HUES64 (cell line): ENCODE results near the gene FRAT1.

Experiments used
- H3K27ac ChIP-seq: 2 replicates; pipeline ENCODE4 v1.7.0; 2013; ENCODE audit warnings: low read depth, low read length, inconsistent platforms
- H3K27me3 ChIP-seq: 2 replicates; pipeline ENCODE4 v1.6.1; 2013; ENCODE audit warnings: mild to moderate bottlenecking, low read length; ENCODE audit not compliant: insufficient read depth
- H3K36me3 ChIP-seq: 2 replicates; pipeline ENCODE4 v1.6.1; 2013; ENCODE audit warnings: mild to moderate bottlenecking, low read length; ENCODE audit not compliant: insufficient read depth
- H3K4me1 ChIP-seq: 2 replicates; pipeline ENCODE4 v1.6.1; 2013; ENCODE audit warnings: mild to moderate bottlenecking, low read length, moderate library complexity; ENCODE audit not compliant: insufficient read depth
- H3K4me3 ChIP-seq: 2 replicates; pipeline ENCODE4 v1.5.1; 2013; ENCODE audit warnings: mild to moderate bottlenecking, low read length, moderate library complexity
- H3K9ac ChIP-seq: 2 replicates; pipeline ENCODE4 v1.6.1; 2013; ENCODE audit warnings: mild to moderate bottlenecking, low read depth, low read length
- H3K9me3 ChIP-seq: 2 replicates; pipeline ENCODE4 v1.6.1; 2013; ENCODE audit warnings: low read depth, low read length; ENCODE audit not compliant: insufficient read depth
- WGBS: fragments of 150-250, 120-280 bp; methylation state at CpG from one replicate; pipeline ENCODE4 v1.1.7; 2013; ENCODE audit warnings: missing lambda C conversion rate; 5-methylcytosine and 5-hydroxymethylcytosine counted together

FRAT1 gene

DNA sequence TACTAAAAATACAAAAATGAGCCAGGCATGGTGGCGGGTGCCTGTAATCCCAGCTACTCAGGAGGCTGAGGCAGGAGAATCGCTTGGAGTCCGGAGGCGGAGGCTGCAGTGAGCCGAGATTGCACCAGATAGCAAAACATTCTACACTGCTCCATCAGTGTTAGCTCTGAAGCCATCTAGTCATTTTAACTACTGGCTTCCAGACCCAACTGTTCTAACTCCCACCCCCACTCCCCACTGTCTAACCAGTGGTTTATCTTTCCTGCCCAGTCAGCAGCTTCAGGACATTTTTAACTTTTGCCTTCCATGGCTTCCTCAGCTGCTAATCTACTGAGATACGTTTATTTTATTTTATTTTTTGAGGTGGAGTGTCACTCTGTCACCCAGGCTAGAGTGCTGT lies 6.2 kb upstream of the FRAT1 start:
- H3K9me3 ChIP-seq = no peaks in the 10 kb centered on the region
- 88% methylated on average over 6 of the region's 6 CpGs for WGBS
- H3K27ac ChIP-seq = no peak overlapping the region
- no peak overlapping the region for H3K4me3 ChIP-seq
- no peak overlapping the region for H3K9ac ChIP-seq
- H3K27me3 ChIP-seq = peaks cover 5% of the 10 kb centered on the region
- no peaks in the 10 kb centered on the region for H3K36me3 ChIP-seq
- no peaks in the 10 kb centered on the region for H3K4me1 ChIP-seq

DNA sequence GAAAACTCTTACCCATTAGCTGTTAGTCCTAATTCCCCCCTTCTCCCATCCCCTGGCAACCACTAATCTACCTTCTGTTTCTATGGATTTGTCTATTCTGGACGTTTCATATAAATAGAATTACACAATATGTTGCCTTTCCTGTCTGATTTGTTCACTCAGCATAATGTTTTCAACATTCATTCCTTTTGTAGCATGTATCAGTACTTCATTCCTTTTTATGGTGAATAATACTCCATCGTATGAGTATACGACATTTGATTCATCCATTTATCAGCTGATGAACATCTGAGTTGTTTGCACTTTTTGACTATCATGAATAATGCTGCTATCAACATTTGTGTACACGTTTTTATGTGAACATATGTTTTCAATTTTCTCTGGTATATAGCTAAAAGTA lies 4.4 kb upstream of the FRAT1 start:
- Histone ChIP-seq H3K9me3 (no peaks in the 10 kb centered on the region), H3K4me1 (no peaks in the 10 kb centered on the region), H3K27me3 (peaks cover 8% of the 10 kb centered on the region), H3K36me3 (no peaks in the 10 kb centered on the region), H3K27ac (no peak overlapping the region), H3K4me3 (no peak overlapping the region), H3K9ac (no peak overlapping the region)
- 96% methylated on average over 3 of the region's 4 CpGs for WGBS

DNA sequence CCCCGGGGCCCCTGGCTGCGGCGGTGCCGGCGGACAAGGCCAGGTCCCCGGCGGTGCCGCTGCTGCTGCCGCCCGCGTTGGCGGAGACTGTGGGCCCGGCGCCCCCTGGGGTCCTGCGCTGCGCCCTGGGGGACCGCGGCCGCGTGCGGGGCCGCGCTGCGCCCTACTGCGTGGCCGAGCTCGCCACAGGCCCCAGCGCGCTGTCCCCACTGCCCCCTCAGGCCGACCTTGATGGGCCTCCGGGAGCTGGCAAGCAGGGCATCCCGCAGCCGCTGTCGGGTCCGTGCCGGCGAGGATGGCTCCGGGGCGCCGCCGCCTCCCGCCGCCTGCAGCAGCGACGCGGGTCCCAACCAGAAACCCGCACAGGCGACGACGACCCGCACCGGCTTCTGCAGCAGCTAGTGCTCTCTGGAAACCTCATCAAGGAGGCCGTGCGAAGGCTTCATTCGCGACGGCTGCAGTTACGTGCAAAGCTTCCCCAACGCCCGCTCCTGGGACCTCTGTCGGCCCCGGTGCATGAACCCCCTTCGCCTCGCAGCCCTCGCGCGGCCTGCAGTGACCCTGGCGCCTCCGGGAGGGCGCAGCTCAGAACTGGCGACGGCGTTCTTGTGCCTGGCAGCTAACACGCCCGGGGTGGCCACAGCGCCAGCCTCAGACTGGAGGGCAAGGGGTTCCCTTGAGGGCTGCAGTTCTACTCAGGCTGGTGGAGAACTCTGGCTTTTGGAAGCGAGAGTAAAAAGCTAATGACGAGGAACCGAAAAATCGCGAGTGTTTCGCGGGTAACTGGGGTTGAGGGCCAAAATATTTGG lies 804 bp downstream of the FRAT1 start:
- no peaks in the 10 kb centered on the region for H3K9me3 ChIP-seq
- no peak overlapping the region for H3K27ac ChIP-seq
- under 1% methylated on average over 83 of the region's 83 CpGs for WGBS
- H3K9ac ChIP-seq = peak overlapping the region; percentile 99
- H3K4me1 ChIP-seq = peaks cover 17% of the 10 kb centered on the region
- H3K27me3 ChIP-seq = peaks cover 37% of the 10 kb centered on the region
- H3K36me3 ChIP-seq = no peaks in the 10 kb centered on the region
- peak overlapping the region; percentile 68 for H3K4me3 ChIP-seq

DNA sequence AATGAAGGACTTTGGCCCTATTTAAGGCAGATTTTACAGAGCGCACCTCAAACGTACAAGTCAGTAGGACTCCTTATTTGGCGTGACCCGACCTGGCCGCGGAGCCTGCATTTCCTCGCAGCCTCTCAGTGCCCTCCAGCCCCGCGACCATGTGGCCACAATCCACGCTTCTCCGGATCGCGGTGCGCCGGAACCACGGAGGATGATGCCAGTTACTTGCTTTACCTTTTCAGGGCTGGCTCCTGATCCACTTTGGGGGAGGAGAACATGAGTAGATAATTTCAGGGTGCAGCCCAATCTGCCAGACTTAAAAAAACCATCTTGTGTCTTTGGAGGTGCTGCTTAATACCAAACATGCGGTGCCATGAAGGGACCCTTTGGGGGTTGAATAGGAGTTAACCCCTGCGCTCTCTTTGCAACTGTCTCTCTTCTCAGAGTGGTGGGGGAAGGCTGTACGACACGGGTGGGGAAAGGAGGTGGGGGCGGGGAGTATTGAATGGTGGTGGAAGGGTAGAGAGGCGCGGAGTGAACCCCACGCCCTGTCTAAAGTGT lies 1.5 kb downstream of the FRAT1 start:
- Histone ChIP-seq H3K9me3 (no peaks in the 10 kb centered on the region), H3K36me3 (no peaks in the 10 kb centered on the region), H3K9ac (peak overlapping the region; percentile 99), H3K4me1 (peaks cover 17% of the 10 kb centered on the region), H3K27ac (no peak overlapping the region), H3K4me3 (peak overlapping the region; percentile 68), H3K27me3 (peaks cover 37% of the 10 kb centered on the region)
- 24% methylated on average over 24 of the region's 24 CpGs for WGBS

DNA sequence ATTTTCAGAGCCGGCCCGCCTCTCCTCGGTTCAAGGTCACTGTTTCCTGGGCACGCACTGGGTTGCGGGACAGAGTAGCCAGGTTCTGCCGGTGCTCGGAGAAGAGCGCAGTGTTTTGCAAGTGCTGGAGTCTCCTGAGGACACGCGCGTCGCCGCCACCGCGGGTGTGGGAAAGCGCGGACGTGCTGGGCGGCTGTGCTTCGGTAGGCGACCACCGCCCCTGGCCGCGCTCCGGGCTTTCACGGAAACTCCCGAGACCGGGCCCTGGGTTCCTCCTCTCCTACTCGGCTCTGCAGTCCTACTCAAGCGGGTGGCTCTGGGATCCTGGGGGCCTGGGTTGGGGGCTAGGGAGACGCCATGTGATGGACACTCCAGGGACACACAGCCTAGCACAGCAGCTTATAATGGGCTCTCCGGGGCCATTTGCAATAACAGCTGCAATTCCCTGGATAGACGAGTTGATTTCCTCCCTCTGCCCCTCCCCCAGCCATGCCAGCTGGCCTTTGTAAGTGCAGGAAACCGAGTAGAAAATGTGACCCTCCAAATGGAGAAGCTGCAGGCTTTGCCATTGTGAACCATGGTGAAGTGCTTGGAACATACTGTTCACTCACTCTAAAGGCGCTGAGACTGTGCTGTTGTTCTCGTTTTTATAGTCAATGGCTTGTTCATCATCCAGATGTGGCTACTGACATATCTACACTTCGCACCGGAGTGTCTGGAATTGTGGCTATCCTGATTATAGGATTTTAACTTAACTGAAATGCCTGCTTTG lies 2.1 kb downstream of the FRAT1 start:
- H3K27me3 ChIP-seq = peaks cover 37% of the 10 kb centered on the region
- H3K36me3 ChIP-seq = no peaks in the 10 kb centered on the region
- peaks cover 22% of the 10 kb centered on the region for H3K4me1 ChIP-seq
- WGBS = 46% methylated on average over 38 of the region's 38 CpGs
- no peaks in the 10 kb centered on the region for H3K9me3 ChIP-seq
- peak overlapping the region; percentile 68 for H3K4me3 ChIP-seq
- H3K9ac ChIP-seq = peak overlapping the region; percentile 45
- H3K27ac ChIP-seq = no peak overlapping the region

DNA sequence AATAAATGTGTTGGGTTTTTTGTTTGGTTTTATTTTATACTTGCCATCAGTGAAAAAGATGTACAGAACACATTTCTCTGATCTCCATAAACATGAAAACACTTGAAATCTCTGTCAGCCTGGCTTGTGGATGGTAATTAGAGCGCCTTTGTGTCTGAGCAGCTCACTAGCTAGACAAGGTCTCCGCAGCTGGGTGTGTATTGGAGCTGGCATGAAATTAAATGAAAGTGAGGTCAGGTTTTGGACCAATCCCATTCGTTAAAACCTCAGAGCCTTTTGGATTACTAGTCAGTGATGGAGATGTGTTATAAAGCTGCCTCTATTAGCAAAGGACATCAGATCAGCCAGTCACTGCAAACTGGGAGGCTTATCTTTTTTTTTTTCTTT lies 2.7 kb downstream of the FRAT1 start:
- Histone ChIP-seq H3K9me3 (no peaks in the 10 kb centered on the region), H3K4me3 (peak overlapping the region; percentile 68), H3K9ac (peak overlapping the region; percentile 45), H3K36me3 (no peaks in the 10 kb centered on the region), H3K4me1 (peaks cover 22% of the 10 kb centered on the region), H3K27me3 (peaks cover 37% of the 10 kb centered on the region), H3K27ac (no peak overlapping the region)
- 54% methylated on average over 3 of the region's 3 CpGs for WGBS

DNA sequence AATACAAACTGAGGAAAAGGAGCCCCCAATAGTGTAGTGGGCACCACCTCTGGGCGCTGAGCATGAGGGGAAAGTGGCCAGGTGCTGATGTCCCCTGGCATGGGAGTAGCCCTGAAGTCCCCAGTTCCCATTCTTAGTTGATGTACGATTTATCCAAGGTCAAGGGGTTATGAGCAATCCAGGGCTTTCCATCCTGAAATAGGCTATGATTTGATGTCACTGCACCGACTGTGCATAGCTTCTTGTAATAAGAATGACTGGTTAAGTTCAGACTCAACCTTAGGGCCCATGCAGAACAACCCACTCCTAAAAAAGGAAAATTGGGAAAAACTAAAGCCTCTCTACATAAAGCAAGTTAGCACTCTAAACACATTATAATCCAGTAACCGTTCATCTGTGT lies 4.4 kb downstream of the FRAT1 start:
- Histone ChIP-seq H3K36me3 (peaks cover 1% of the 10 kb centered on the region), H3K4me1 (peaks cover 22% of the 10 kb centered on the region), H3K9ac (no peak overlapping the region), H3K27ac (no peak overlapping the region), H3K27me3 (peaks cover 30% of the 10 kb centered on the region), H3K9me3 (no peaks in the 10 kb centered on the region), H3K4me3 (no peak overlapping the region)
- 95% methylated on average over 4 of the region's 4 CpGs for WGBS

DNA sequence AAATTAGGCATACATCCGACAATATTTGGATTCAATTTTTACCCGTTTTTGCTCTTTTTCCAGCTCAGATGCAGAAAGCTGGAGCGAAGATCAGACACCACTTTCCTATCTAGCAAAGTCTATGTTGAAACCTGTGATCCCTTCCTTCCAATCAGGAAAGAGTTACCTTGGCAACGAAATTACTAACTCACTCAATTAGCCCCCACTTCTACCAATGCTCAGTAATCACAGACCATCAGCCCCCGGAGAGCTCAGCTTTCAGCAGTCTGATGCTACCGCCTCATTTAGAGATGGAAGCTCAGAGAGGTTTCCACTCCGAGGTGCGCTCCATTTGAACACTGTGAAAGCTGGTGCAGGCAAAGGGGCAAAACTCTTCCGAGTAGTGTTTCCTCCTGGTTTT lies 6.7 kb downstream of the FRAT1 start:
- H3K9me3 ChIP-seq = no peaks in the 10 kb centered on the region
- WGBS = 86% methylated on average over 9 of the region's 9 CpGs
- no peak overlapping the region for H3K4me3 ChIP-seq
- H3K36me3 ChIP-seq = peaks cover 18% of the 10 kb centered on the region
- H3K9ac ChIP-seq = no peak overlapping the region
- peaks cover 23% of the 10 kb centered on the region for H3K4me1 ChIP-seq
- H3K27ac ChIP-seq = no peak overlapping the region
- peaks cover 18% of the 10 kb centered on the region for H3K27me3 ChIP-seq

DNA sequence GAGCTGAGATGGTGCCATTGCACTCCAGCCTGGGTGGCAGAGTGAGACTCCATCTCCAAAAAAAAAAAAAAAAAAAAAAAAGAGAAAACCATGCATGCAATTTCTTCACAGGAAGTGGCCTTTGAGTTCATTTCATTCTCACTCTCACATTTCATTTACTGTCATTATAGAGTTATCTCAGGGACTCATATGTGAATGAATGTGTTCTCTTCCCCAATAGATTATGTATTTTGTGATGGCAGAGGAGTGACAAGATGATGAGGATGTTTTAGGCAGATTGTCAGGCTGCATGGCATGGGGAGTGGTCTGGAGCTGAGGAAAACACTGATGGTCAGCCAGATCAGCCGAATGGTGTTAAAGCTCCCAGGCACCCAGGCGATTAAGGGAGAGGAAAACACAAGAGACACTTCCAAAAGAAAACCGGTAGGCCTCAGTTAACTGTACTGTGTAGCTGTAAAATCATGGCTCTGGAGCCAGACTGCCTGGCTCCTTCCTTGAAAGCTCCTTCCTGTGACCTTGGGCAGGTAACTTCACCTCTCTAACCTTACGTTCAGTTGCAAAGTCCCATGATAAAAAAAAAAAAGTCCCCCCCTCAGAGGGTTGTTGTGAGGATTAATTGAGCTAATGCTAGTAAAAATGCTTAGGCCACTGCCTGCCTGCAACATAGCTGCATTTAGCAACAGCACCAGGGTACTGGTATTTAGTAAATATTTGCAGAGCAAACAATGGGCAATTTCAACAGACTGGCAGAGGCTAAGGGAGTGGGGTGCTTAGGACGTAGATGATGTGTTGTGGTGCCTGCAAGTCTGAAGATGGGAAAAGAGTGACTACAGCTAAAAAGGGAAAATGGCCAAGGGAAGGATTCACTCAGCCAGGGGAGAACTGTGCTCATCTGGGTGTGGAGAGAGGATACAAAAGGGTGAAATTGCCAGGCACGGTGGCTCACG lies 8.6 kb downstream of the FRAT1 start:
- Histone ChIP-seq H3K4me3 (no peak overlapping the region), H3K27ac (peak overlapping the region; percentile 33; the same call in 1 of the 2 replicates), H3K9ac (no peak overlapping the region), H3K9me3 (no peaks in the 10 kb centered on the region), H3K4me1 (peaks cover 11% of the 10 kb centered on the region), H3K36me3 (peaks cover 21% of the 10 kb centered on the region), H3K27me3 (no peaks in the 10 kb centered on the region)
- WGBS = 83% methylated on average over 6 of the region's 7 CpGs

DNA sequence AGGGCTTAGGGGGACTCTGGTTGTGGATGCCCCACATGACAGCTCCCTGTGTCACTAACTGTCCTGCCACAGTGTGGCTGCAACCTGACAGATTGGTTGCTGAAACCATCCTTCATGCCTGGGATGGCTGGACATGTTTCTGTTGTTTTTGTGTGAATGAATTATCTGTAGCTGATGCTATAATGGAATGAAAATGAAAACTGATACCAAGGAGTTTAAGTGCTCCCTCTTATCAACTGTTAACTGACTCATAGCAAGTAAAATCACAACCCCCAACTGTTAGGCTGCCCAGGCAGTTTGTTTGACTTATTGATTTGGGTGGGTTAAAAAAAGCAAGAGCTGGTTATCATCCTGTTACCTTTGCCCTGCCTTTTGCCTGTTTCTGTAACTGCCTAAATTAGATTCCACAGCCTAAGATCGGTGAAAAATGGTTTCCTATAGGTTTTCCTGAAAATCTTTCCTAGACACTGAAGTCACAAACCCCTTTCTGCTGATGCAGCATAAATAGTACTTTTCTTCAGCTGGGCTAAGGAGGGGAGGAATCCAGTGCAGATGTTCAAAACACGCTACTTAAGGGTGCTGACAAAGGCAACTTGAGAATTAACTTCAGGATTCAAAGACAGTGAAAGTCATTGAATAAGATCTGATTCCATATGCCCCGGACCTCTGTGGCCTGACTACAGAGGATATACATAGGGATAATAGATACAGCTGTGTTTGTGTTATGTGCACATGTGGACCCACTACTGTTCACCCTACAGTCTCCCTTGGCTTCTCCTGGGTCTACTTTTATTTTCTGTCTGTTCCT lies 9.8 kb downstream of the FRAT1 start:
- Histone ChIP-seq H3K9ac (no peak overlapping the region), H3K36me3 (peaks cover 21% of the 10 kb centered on the region), H3K27ac (no peak overlapping the region), H3K27me3 (peaks cover 6% of the 10 kb centered on the region; the same call in 1 of the 2 replicates), H3K9me3 (no peaks in the 10 kb centered on the region), H3K4me1 (peaks cover 11% of the 10 kb centered on the region), H3K4me3 (no peak overlapping the region)
- WGBS = 99% methylated on average over 3 of the region's 3 CpGs
